SIG-M5 treated with dmso at 0.1 percent for 504 hours (cell line): ENCODE measurements around the gene TUBB4A.

Experiments
- DNase-seq: peaks from one replicate; lab custom pipeline; 2025; ENCODE audit not compliant: unreplicated experiment; lab: John Stamatoyannopoulos, UW

The TUBB4A gene

DNA sequence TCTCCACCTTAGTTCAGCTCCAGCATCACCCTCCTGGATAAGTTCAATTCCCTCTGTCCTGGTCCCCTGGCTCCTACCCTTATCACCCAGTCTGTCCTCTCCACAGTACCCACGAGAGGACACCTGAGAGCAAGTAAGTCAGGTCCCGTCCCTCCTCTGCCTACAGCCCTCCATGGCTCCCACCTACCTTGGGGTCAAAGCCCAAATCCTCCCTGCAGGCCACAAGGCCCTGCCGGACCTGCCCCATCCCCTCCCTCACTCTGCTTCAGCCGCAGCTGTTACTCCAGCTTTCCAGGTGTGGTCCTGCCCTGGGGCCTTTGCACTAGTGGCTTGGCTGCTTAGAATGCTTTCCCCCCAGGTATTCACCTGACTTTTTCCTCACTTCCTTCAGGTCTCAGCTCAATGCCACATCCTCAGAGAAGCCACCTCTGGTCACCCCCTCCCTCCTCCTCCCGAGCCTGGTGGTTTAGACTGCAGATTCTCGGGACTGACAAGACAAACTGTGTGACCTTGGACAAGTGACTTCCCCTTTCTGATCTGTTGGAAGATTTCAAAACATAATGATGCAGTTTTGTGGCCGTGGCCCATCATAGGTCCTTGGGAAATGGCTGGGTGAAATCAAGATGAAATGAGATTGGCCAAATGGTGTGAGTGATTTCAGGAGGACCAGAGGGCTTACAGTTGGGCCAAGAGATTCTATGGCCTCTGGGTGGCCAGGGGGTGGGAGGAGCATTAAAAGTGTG is 3.6 kb downstream of the TUBB4A start:
- peak; percentile 90 for DNase-seq

DNA sequence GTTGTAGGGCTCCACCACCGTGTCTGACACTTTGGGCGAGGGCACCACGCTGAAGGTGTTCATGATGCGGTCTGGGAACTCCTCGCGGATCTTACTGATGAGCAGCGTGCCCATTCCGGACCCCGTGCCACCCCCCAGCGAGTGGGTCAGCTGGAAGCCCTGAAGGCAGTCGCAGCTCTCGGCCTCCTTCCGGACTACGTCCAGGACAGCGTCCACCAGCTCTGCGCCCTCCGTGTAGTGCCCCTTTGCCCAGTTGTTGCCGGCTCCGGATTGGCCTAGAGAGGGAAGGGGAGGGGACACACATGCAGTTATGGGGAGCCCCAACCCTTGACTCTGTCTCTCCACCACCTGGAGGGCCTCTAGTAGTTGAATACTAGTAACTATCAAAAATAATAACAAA is 6.2 kb downstream of the TUBB4A start:
- DNase-seq: no peak

DNA sequence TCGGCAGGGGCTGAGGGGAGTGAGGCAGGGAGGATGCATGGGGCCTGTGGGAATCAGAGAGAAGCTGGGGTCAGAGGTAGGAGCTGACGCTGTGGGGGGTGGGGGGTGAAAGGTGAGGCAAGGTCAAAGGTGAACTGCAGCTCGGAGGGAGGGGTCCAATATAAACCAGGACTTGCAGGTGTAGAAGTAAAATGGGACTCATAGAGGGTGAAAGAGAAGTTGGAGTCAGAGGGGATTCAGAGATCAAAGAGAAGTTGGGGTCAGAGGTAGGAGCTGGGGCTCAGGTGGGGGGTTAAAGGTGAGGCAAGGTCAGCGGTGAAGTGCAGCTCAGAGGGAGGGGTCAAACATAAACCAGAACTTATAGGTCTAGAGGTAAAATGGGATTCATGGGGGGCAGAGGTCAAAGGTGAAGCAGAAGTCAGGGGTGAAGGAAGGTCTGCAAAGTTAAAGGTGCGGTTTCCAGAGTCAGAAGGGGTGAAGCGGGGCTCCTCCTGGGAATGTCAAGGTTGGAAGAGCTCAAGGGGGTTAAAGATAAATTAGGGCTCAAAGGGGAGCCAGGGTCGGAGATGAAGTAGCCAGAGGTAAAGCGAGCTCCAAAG is 7.6 kb downstream of the TUBB4A start:
- no peak for DNase-seq

DNA sequence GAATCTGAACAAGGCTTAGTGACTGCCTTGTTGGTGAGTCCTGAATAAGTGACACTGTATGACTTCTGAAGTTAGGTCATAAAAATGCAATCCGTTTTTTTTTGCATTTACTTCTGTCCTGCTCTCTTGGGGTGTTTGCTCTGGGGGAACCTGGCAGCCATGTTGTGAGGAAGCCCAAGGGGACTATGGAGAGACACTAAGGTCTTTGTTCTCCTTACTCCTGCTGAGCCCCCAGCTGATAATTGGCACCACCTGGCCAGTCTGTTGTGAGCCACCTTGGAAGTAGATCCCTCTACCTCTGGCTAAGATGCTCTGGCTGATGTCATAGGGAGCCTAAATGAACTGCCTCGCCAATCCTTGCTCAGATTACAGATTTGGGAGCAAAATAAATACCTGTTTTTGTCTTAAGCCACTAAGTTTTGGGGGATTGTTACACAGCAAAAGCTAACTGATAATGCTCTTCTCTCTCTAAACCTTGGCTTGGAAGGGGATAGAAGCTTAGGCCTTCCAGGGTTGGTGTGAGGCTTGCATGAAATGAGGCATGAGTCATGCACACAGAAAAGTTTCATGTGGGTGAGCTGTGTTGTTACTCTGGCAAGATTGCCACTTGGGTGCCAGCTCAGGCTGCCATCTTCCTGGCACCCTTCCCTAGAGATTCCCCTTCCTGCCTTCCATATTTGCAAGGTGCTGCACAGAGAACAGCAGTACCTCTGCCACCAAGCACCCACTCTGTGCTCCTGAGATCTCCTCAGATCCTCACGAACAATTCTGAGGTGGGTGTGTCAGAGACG is 10.1 kb downstream of the TUBB4A start:
- DNase-seq: no peak

DNA sequence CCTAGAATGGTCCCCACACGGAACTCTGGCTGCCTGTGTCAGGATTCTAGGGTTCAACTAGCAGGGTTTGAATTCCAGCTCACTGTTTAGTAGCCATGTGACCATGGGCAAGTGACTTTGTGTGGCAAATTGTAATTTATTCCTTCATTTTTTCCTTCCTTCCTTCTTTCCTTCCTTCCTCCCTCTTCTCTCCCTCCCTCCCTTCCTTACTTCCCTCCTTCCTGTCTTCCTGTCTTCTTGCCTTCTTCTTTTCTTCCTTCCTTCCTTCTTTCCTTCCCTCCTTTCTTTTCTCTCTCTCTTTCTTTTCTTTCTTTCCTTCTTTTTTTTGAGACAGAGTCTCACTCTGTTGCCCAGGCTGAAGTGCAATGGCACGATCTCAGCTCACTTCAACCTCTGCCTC is 12.0 kb downstream of the TUBB4A start:
- DNase-seq: no peak

DNA sequence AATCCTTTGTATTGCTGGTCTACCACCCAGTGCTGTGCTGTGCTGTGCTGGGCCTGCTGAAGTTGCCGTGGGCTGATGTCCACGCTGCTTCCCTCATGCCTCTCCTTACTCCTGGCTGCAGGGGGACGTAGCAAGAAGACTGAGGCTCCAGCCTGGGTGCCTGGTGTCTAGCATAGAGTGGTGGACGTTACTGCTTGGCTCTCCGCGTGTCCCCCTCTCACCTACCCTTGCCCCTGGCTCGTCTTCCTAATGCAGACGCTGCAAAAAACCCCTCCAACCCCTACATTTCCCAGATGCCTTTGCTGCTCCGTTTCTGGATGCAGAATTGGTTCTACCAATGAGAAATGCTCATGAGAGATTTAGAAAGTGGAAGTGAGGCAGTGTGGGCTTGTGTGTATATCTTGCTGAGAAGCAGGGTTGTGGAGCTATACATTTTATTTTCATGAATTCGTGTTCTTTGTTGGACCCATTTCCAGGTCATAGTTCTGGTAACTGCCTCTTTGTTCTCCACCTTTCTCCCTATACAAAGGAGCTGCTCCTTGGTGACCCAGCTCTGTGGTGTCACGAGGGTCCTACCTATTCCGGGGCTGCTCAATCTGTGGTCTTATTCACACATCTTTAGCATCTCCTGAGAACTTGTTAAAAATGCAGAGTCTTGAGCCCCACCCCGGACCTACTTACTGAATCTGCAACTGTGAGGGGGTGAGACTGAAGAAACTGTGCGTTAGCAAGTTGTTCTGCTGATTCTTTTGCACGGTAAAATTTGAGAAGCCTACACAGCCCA is 12.6 kb downstream of the TUBB4A start:
- peak; percentile 27 for DNase-seq

DNA sequence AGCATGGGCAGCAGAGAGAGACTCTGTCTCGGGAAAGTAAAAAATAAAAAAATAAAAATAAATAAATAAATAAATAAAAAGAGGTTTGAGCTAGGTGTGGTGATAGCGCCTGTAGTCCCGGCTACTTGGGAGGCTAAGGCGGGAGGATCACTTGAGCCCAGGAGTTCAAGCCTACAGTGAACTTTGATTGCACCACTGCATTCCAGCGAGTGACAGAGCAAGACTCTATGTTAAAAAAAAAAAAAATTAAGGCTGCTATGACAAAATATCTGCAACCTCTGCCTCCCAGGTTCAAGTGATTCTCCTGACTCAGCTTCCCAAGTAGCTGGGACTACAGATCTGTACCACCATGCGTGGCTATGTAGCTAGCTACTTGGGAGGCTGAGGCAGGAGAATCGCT is 17.3 kb downstream of the TUBB4A start:
- DNase-seq: no peak

DNA sequence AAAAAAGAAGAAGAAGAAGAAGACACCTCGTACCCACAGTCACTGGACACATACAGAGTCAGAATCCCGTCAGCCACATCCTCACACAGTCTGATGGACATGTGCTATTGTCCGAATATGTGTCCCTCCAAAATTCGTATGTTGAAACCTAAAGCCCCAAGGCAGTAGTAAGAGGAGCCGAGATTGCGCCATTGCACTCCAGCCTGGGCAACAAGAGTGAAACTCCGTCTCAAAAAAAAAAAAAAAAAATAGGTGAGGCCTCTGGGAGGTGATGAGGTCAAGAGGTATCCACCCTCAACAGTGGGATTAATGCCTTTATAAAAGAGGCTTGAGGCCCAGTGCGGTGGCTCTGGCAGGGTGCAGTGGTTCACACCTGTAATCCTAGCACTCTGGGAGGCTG is 17.9 kb downstream of the TUBB4A start:
- DNase-seq: no peak

DNA sequence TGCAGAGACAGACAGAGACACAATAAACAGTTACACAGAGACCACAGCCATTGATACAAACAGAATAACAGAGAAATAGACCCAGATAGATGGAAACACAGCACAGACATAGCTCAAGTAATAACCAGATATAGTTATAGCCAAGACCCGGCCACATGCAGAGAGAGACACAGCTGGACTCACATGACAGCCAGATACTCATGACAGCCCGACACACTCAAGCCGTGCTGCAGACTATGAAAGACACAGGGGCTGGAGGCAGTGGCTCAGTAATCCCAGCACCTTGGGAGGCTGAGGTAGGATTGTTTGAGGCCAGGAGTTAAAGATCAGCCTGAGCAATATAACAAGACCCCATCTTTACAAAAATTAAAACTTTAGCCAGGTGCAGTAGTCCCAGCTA is 18.9 kb downstream of the TUBB4A start:
- no peak for DNase-seq

DNA sequence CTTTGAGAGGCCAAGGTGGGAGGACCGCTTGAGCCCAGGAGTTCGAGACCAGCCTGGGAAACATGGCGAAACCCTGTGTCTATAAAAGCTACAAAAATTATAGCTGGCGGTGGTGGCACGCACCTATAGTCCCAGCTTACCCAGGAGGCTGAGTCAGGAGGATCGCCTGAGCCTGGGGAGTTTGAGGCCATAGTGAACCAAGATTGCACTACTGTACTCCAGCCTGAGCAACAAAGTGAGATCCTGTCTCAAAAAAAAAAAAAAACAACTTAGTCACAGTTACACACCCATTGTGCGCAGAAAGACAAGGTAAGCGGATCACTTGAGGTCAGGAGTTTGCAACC is 19.8 kb downstream of the TUBB4A start:
- DNase-seq: no peak

DNA sequence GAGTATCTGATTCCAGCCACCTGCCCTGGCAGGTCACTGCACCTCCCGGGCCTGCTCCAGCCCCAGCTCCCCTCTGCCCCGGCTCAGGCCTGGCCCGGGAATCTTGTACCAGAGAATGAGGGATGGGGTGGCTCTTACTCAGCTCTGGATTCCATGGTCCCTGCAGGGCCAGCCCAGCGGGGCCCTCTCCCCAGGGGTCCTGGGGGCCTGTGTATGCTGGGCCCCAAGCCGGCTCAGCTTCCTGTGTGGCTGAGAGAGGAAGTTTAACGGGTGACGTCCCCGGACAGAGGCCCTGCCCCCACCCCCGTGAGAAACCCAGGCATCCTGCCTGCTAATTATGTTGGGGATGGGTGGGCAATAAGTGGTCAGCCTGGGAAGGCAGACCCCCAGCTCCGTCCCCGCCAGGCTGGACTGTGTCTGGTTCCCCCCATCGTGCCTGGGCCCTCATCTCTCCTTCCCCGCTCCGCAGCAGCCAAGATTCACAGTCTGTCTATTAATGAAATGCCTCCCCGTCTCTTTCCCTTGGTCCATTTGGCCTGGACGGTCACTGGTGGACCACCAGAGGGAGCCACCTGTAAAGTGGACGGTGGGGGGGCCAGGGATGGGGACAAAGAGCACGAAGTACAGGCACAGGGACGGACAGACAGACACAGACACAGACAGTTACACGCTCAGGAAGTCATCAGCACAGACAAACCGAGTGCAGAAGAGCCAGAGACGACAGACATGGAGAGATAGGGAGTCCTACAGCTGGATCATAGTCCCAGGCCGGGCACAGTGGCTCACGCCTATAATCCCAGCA is 20.4 kb downstream of the TUBB4A start, which contains the start of gene DENND1C:
Gene DENND1C, minus strand, starts transcription at position 247 of the 802 bp plus-strand sequence. Its CDS starts 92 bp downstream, at position 155.
- DNase-seq: peak; percentile 41

DNA sequence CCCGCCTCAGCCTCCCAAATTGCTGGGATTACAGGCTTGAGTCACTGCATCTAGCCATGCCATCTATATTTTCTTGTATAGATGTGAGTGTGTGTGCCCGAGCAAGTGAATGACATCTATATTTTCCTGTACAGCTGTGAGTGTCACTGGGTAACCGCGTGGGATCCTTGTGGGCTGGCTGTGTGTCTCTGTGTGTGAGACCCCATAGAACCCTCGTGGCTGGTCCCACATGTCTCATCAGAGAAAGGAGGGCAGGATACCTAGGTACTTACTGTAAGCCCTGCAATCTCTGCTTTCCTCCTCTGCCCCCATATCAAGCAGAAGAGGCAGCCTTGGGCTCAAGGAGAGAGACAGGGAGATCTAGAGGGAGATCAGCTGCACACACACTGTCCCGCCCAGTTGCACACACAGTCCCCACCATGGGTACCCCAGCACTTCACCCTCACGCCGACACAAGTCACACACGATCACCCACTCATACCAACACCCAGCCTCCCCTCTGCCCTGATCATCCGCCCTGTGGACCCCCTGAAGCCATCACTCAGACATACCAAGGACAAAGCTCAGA is 21.2 kb downstream of the TUBB4A start:
- DNase-seq: no peak

DNA sequence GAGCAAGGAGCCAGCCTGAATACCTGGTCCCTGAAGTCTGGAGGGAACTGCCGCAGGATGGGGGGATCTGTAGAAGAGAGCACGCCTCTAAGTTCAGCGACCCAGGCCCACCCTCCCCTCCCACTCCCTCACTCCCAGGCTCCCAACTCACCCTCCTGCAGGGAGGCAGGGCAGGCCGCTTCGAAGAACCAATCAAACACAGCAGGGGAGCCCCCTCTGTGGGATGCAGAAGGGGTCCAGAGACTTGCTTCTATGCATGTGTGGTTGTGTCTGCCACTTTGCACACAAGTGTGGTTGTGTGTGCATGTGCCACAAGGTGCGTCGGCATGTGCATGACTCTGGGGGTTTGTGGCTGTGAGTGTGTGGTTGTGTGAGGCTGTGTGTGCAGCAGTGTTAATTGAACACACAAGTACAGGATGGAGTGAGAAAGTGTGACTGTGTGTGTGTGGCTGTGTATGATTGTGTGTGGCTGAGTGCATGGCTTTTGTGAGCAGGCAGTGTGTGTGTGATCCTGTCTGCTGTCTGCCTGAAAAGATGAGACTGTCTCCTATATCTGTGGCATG is 22.2 kb downstream of the TUBB4A start:
- DNase-seq: no peak

DNA sequence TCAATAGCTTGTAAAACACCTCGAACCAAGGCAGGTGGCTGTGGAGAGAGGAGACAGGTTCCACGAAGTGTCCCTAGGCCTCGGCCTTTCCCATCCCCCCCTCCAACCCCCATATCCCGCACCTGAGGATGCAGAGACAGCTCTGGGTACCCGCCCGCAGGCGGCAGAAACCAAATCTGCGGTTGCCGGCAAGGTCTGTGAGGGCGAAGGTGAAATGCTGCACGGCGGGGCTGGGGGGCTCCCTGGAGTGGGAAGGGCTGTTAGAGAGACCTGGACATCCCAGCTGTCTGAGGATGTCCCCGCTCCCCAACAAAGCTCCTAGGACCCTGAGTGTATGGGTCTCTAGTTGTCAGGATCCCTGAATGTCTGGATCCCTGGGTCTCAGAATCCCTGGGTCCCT is 23.3 kb downstream of the TUBB4A start:
- no peak for DNase-seq

DNA sequence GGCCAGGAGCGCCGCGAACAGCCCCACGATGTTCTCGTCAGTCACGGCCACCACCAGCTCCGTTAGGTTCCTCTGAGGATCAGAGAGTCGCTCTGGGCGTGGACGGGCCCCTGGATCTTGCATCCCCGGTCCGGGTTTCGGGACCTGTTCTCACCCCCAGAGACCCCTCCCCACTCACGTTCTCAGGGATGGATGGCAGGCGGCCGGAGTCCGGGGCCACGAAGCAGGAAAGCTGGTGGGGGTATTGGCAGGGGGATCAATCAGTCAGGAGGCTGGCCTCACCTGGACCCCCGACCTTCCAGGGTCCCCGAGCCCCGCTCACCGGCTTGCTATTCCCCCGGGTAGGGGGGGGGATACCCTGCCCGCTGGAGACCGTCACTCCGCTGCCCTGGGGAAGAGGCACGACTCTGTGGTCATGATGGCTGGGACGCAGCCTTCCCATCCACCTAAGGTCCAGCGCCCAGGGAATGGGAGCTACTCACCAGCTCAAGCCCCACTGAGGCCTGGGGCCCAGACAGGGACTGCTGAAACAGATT is 25.1 kb downstream of the TUBB4A start:
- DNase-seq: no peak

DNA sequence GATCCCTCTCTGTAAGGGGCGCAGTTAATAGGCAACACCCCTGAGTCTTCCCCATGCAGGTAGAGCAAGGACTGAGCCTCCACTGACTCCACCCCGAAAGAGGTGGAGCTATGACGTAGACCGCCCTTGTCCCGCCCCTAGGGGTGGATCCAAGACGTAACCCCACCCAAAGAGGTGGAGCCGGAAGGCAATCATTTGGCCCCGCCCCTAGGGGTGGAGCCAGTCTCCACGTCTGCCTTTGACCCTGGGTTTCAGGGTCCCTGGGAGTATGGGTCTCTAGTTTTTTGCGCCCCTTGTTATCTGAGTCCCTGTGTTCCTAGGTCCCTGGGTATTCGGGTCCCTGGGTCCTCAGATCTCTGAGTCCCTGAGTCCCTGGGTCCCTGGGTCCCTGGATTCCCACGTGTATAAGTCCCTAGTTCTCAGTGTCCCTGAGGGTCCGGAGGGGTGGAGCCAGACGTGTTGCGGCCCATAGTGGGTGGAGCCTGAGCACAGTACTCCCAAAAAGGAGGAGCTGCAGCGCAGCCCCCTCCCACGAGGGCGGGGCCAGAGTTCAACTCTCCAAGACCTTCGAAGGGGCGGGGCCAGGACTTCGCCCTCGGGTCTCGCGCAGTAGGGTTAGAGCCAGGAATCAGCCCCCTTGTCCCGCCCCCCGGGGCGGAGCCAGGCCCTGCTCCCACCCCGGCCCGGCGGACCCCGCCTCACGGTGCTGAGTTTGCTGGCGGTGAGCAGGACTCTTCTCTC is 25.8 kb downstream of the TUBB4A start:
- no peak for DNase-seq

DNA sequence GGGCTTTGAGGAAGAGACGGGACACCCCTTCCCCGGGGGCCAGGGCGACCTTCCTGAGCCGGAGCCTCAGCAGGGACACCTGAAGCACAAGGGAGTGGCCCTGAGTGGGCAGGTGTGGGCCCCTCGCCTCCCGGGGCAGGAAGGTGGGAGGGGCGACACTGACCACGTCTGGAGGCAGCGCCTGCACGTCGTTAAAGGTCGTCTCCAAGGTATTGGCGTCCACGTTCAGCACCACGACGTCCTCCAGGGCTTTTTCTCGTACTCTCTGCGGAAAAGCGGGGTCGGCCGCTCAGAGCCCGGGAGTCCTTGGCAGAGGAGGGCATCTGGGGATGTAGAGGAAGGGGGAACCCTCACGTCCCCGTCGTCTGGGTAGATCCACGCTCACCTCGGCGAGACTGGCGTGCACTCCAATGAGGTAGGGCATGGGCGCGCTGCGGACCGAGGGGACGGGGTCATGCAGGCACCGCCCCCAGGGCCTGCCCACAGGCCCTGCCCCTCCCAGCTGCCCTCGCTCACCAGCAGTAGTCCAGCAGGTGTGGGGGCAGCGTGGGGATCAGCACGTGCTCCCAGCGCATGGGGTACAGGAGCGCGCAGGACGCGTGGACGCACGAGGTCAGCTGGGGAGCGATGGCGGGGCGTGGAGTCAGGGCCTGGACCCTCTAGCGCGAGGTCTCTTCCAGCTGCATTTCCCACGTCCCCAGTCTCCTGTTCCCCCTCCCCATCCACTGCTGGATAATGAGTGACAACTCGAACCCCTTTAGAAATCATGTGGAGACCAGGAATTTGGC is 26.6 kb downstream of the TUBB4A start:
- no peak for DNase-seq

DNA sequence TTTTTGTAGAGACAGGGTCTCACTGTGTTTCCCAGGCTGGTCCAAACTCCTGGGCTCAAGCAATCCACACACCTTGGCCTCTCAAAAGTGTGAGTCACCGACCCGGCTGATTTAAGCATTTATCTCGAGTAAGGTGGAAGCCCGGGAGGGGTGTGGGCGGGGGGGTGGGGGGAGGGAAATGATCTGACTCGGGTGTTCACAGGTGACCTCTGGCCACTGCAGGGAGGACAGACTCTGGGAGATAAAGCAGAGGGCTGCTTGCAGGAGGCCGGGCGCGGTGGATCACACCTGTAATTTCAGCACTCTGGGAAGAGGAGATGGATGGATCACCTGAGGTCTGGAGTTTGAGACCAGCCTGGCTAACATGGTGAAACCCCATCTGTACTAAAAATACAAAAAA is 28.5 kb downstream of the TUBB4A start:
- no peak for DNase-seq
